ENCODE results near the gene STK10. TPM values are rescaled to one million over a fixed set of nuclear protein-coding genes. Genes with fewer than 3 reads are reported as not detected.

The STK10 gene
- total and polyA plus RNA-seq, 4 donors: 17.2 to 65.4 (median 43.6) TPM

DNA sequence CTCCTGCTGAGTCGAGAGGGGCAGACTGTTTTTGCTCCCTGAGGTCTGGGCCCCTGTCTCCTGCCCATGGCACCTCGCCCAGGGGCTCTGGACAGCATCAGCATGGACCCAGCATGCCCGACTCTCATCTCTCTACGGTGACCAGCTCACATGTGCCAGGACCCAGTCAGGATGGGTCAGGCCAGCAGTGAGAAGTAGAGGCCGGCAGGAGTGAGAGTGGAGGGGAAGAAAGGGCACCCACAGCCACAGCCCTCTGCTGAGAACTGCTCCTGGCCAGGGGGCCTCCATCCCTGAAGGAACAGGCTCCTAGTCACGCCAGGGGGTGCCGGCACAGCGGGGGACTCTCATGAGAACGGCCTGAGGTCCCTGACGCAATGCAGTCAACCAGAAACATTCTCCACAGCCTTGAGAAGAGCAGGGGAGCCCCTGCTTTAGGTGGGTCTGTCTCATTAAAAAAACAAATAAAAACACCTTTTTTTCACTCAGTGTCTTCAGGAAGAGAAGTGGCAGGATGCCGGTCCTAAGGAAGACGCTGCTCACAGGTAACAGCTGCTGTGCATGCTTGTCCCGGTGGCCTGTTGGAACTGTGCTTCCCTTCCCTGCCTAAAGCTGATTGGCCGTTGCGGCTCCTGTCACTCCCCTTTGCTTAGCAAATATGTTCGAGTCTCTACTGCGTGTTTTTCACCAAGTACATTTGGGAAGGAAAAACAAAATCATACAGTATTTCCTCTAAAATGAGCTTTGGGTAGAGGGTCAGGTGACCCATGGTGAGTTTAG lies 95.9 kb downstream of the STK10 start:
- WGBS, 2 donors: 89 to 93% methylated on average over 17 of the region's 17 CpGs
- Histone ChIP-seq H3K36me3 (ENCODE audit: control insufficient read depth in 4 of 4, insufficient read depth in 4 of 4, low read length in 4 of 4) (peaks cover 0 to 39% (median 6%) of the 10 kb centered on the region in 4 donors), H3K4me1 (ENCODE audit: control insufficient read depth in 5 of 5, insufficient read depth in 5 of 5, low read length in 5 of 5) (peaks cover 0 to 25% (median 0%) of the 10 kb centered on the region in 5 donors), H3K9me3 (ENCODE audit: control insufficient read depth in 4 of 4, insufficient read depth in 3 of 4, low read length in 3 of 4) (no peaks in the 10 kb centered on the region), H3K27ac (ENCODE audit: low read depth in 1 of 2, low read length in 1 of 2) (no peak overlapping the region), H3K4me3 (no peak overlapping the region), H3K27me3 (ENCODE audit: control insufficient read depth in 3 of 3, insufficient read depth in 3 of 3, low read length in 2 of 3) (no peaks in the 10 kb centered on the region), H3K9ac (ENCODE audit: insufficient read depth in 1 of 2, low read length in 2 of 2) (no peak overlapping the region)
- ATAC-seq (ENCODE audit: insufficient read depth, low FRiP score) (no peak), DNase-seq (no peak)
- TF ChIP-seq, protein P1, sequence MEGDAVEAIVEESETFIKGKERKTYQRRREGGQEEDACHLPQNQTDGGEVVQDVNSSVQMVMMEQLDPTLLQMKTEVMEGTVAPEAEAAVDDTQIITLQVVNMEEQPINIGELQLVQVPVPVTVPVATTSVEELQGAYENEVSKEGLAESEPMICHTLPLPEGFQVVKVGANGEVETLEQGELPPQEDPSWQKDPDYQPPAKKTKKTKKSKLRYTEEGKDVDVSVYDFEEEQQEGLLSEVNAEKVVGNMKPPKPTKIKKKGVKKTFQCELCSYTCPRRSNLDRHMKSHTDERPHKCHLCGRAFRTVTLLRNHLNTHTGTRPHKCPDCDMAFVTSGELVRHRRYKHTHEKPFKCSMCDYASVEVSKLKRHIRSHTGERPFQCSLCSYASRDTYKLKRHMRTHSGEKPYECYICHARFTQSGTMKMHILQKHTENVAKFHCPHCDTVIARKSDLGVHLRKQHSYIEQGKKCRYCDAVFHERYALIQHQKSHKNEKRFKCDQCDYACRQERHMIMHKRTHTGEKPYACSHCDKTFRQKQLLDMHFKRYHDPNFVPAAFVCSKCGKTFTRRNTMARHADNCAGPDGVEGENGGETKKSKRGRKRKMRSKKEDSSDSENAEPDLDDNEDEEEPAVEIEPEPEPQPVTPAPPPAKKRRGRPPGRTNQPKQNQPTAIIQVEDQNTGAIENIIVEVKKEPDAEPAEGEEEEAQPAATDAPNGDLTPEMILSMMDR (IDR thresholded peaks at IDR 0.05; ENCODE audit: control extremely low read depth, extremely low read depth): no peak

DNA sequence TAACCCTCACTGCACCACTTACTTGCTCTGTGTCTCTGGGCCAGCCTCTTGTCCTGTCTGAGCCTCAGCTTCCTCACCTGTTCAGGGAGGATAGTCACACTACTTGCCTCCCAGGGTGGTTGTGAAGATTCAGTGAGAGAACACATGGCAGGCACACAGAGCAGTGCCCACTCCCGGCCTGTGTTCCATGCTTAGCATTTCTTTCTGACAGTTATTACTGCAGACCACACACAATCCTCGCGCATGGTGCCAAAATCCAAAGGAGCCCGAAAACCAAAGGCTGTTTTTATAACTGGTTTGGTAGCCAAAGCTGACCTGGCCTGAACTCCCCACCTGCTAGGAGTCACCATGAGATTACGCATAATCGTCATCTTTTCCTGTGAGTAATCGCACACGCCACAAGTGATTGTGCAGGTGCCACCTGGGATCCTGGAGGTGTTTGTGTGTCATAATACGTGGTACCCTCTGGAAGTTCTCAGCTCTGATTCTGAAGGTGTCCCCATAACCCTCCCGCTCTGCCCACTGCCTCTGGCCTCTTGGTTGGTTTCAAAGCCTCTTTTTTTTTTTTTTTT lies 97.0 kb downstream of the STK10 start:
- Histone ChIP-seq H3K36me3 (ENCODE audit: control insufficient read depth in 4 of 4, insufficient read depth in 4 of 4, low read length in 4 of 4) (peaks cover 0 to 34% (median 6%) of the 10 kb centered on the region in 4 donors), H3K4me1 (ENCODE audit: control insufficient read depth in 5 of 5, insufficient read depth in 5 of 5, low read length in 5 of 5) (peaks cover 0 to 16% (median 0%) of the 10 kb centered on the region in 5 donors), H3K4me3 (no peak overlapping the region), H3K27ac (ENCODE audit: low read depth in 1 of 2, low read length in 1 of 2) (no peak overlapping the region), H3K27me3 (ENCODE audit: control insufficient read depth in 3 of 3, insufficient read depth in 3 of 3, low read length in 2 of 3) (no peaks in the 10 kb centered on the region), H3K9me3 (ENCODE audit: control insufficient read depth in 4 of 4, insufficient read depth in 3 of 4, low read length in 3 of 4) (no peaks in the 10 kb centered on the region), H3K9ac (ENCODE audit: insufficient read depth in 1 of 2, low read length in 2 of 2) (no peak overlapping the region)
- TF ChIP-seq, protein P1 (IDR thresholded peaks at IDR 0.05; ENCODE audit: control extremely low read depth, extremely low read depth): no peak
- 96% methylated on average over 10 of the region's 10 CpGs for WGBS, 2 donors
- DNase-seq (no peak), ATAC-seq (ENCODE audit: insufficient read depth, low FRiP score) (no peak)

DNA sequence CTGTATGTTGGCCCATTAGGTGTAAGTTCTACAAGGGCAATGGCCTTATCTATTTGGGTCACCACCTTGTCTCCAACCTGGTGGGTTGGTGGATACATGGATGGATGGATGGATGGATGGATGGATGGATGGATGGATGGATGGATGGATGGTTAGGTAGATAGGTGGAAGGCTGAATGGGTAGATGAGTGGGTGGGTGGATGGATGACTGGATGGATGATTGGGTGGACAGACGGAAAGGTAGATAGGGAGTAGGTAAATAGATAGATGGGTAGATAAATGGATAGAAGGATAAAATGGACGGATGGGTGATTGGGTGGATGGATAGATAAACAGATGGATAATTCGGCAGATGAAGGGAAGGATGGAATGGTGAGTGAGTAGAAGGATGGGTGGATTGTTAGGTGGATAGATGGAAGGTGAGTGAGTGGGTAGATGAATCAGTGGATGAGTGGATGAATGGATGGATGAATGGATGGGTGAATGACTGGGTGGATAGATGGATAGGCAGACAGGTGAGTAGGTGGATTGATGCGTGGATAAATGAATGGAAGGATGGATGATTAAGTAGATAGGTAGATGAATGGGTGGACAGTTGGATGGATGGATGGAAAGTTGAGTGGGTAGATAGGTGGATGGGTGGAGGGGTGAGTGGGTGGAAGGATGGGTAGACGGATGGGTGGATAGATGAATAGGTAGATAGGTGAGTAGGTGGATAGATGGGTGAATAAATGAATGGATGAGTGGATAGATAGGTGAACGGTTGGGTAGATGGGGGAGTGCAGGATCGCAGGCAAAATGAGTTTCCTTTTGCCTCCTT lies 98.5 kb downstream of the STK10 start:
- H3K27me3 ChIP-seq (ENCODE audit: control insufficient read depth in 3 of 3, insufficient read depth in 3 of 3, low read length in 2 of 3): no peaks in the 10 kb centered on the region
- peaks cover 0 to 29% (median 6%) of the 10 kb centered on the region in 4 donors for H3K36me3 ChIP-seq (ENCODE audit: control insufficient read depth in 4 of 4, insufficient read depth in 4 of 4, low read length in 4 of 4)

More for the DNA sequence above, 98.5 kb downstream of the STK10 start:
- ATAC-seq (ENCODE audit: insufficient read depth, low FRiP score) (no peak), DNase-seq (no peak)
- Histone ChIP-seq H3K4me1 (ENCODE audit: control insufficient read depth in 5 of 5, insufficient read depth in 5 of 5, low read length in 5 of 5) (peaks cover 0 to 10% (median 0%) of the 10 kb centered on the region in 5 donors), H3K4me3 (no peak overlapping the region), H3K9ac (ENCODE audit: insufficient read depth in 1 of 2, low read length in 2 of 2) (no peak overlapping the region), H3K9me3 (ENCODE audit: control insufficient read depth in 4 of 4, insufficient read depth in 3 of 4, low read length in 3 of 4) (no peaks in the 10 kb centered on the region), H3K27ac (ENCODE audit: low read depth in 1 of 2, low read length in 1 of 2) (no peak overlapping the region)
- TF ChIP-seq, protein P1 (IDR thresholded peaks at IDR 0.05; ENCODE audit: control extremely low read depth, extremely low read depth): no peak
- 92 to 95% methylated on average over 7 of the region's 7 CpGs for WGBS, 2 donors
